Subcutaneous adipose tissue (tissue), 4 donors: ENCODE measurements around the gene RER1. TPM values are rescaled to one million over a fixed set of nuclear protein-coding genes. Genes with fewer than 3 reads are reported as not detected.

Experiments
- CTCF ChIP-seq: fragments of 450-650 bp; IDR thresholded peaks from one replicate; pipeline ENCODE4 v1.5.1; 2016; ENCODE audit warnings: low read depth, mild to moderate bottlenecking, control low read depth, antibody characterized with exemption, moderate library complexity
- total RNA-seq, 4 donors: library from RNA; depleted of rRNA; stranded (reverse); fragments of >200 nt; gene quantifications; one replicate each; pipeline ENCODE4 v1.1.0, GENCODE V29; 2016

Gene RER1
- total RNA-seq, 4 donors from 2014 or later, result 60.5 to 92.3 (median 76.4) TPM

GRCh38 chr1:2422523-2422922 lies 30.9 kb downstream of the RER1 start:
- TF ChIP-seq CTCF, result no peak

GRCh38 chr1:2425892-2426291 lies 34.3 kb downstream of the RER1 start:
- TF ChIP-seq CTCF, result no peak

- TF ChIP-seq CTCF, result no peak
These were observed 34.9 kb downstream of the RER1 start for GRCh38 chr1:2426540-2426939.

- no peak for TF ChIP-seq CTCF
These were observed 35.4 kb downstream of the RER1 start for GRCh38 chr1:2427051-2427450.

GRCh38 chr1:2427976-2428375 lies 36.3 kb downstream of the RER1 start:
- TF ChIP-seq CTCF, result no peak

GRCh38 chr1:2428490-2428889 lies 36.8 kb downstream of the RER1 start:
- no peak for TF ChIP-seq CTCF

- no peak for TF ChIP-seq CTCF
These were observed 38.3 kb downstream of the RER1 start for GRCh38 chr1:2429780-2430591.
